Renal cortical epithelial cell (primary cell): Measurements from ENCODE around the gene CLPTM1L. TPM values are rescaled to one million over a fixed set of nuclear protein-coding genes. Genes with fewer than 3 reads are reported as not detected.
"Not testable (repeated sequence)": the region's sequence is repeated elsewhere in the genome, so short reads cannot be mapped to it uniquely, and the experiment has no call there.

Experiments
- DNase-seq: peaks from one replicate; pipeline ENCODE4 v3.0.0-alpha.2; 2011; ENCODE audit warnings: low read depth
- total RNA-seq: library from RNA; depleted of rRNA; stranded (reverse); fragments of >200 nt; gene quantifications from 2 replicates; pipeline ENCODE4 v1.2.3, GENCODE V29; 2014

The CLPTM1L gene
- total RNA-seq, 1 donor from 2014 or later, result 189 TPM

- DNase-seq, result no peak
These were observed 14.8 kb upstream of the CLPTM1L start for GRCh38 chr5:1359713-1360112.

DNA sequence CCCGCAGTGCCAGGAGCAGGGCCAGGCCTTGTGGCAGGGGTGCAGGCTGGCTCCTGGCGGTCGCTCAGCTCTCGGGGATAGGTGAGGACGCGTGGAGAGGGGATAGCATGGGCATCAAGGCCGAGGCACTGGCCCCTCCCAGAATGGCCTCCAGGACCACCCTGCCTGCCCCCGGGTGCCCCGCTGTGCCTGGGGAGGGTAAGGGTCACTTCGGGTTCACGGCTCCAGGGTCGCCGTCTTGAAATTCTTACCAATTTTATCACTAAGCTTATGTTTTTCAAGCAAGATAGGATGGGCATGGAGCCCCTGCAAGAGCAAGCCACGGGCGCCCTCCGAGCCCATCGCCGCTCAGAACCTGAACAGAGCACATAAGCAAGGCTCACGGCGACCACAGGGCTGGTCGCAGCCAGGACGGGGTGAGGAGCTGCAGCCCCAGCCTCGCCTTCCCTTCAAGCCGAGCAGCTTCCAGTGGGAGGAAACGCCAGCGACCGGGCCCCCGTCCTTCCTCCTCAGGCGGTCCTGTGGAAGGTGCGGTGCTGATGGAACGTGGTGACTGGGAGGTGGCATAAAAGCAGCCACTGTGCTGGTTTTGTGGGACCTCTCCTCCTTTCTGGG is 14.2 kb upstream of the CLPTM1L start:
- DNase-seq, result no peak

DNA sequence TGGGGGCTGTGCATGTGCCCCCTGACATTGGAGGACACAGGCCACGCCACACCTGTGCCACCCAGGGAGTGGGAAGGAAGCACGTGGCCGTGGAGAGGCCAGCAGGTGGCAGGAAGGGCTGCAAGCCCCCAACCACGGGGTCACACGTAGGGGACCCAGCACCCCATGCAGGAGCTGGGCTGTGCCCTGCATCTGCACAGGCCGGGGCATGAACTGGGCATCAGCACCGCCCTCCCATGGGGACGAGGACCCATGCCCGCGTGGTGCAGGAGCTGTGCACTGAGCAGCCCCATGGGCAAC is 13.8 kb upstream of the CLPTM1L start:
- DNase-seq, result no peak

GRCh38 chr5:1357946-1358725 is 13.2 kb upstream of the CLPTM1L start:
- DNase-seq, result no peak

DNA sequence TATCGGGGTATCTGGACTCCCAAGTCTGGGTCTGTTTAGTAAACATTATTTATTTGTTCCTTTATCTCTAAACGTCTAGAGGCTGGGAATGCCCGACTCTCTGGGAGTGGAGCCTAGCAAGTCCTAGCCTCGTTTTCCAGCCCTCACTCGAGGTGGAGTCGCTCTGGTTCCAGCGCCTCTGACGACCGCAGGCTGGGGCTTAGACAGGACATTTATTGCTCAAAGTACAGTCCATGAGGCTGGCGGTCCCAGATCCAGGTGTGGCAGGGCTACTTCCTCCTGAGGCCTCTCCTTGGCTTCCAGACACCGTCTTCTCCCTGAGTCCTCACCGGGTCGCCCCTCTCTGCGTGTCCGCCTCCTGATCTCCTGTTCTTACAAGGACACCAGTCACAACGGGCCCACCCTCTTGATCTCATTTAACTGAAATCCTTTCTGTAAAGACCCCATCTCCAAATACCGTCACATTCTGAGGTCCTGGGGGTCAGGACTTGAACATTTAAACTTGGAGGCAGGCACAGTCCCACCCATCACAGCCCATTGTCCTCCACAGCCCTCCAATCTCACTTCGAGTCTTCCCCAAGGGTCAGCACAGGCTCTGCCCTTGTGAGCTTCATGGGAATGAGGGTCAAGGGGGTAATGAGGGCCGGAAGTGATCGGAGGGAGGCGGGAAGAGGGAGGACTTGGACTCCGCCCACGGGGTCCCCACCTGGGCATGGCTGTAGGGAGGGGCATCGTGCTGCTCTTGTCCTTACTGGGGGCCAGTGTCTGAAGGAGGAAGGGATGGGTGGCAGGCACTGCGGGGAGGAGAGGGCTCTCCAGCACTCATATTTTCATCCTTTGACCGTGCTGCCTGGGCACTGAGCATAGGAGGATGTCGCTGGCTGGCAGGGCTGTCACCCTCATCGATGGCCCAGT is 12.2 kb upstream of the CLPTM1L start:
- DNase-seq, result no peak

DNA sequence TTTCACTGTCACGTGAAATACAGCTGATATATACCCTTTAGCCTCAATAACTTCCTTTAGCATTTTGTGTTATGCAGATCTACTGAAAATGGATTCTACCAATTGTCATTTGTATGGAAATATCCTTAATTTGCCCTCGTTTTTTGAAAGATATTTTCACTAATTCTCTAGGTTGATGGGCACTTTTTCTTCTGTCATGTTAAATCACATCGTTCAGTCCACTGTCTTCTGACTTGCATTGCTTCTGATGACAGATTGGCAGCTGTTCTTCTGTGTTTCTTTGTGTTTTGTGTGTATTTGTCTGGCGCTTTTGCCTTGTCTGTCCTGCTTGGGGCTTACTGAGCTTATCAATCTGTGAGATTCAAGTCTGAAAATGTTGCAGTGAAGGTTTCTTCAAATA is 9.7 kb upstream of the CLPTM1L start:
- no peak for DNase-seq

GRCh38 chr5:1352231-1353219 is 7.6 kb upstream of the CLPTM1L start:
- DNase-seq, result no peak

DNA sequence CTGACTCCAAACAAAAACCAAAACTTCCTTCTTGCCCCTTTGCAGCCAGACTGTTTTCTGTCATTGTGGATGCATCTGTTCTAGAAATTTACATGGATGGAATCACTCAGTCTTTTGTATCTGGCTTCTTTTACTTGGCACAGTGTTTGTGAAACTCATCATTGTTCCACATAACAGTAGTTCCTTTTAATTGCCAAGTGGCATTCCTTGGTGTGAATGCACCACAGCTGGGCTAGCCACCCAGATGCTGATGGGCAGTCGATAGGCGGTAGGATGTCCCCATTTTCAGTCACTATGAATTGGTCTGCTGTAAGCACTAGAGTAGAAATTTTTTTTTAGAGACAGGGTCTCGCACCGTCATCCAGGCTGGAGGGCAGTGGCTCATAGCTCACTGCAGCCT is 6.3 kb upstream of the CLPTM1L start:
- no peak for DNase-seq

GRCh38 chr5:1349246-1349645 is 4.3 kb upstream of the CLPTM1L start:
- no peak for DNase-seq

GRCh38 chr5:1348986-1349245 is 4.0 kb upstream of the CLPTM1L start:
- no peak for DNase-seq

DNA sequence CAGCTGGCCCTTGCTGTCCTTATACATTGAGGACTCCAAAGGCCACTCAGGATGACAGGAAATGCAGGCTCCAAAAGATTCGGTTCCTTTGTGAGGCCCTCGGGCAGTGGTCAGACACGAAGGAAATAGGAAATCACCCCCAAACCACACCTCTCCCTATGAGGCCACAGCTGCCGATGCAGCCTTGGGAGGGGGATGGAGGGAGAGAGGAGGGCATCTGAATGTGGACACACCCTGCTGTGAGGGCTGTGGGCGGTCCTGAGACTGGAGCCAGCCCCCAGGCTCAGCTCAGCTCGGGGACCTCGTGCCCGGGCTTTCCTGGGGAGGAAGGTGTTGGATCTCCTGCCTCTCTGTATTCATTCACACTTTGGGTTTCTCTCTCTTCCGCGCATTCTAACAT is 2.7 kb upstream of the CLPTM1L start:
- DNase-seq, result no peak

GRCh38 chr5:1346627-1347440 is 1.9 kb upstream of the CLPTM1L start:
- no peak for DNase-seq

GRCh38 chr5:1345876-1346626 is 1.2 kb upstream of the CLPTM1L start:
- no peak for DNase-seq

- peak; percentile 7 for DNase-seq
These were observed 683 bp downstream of the CLPTM1L start for GRCh38 chr5:1343931-1344901.

DNA sequence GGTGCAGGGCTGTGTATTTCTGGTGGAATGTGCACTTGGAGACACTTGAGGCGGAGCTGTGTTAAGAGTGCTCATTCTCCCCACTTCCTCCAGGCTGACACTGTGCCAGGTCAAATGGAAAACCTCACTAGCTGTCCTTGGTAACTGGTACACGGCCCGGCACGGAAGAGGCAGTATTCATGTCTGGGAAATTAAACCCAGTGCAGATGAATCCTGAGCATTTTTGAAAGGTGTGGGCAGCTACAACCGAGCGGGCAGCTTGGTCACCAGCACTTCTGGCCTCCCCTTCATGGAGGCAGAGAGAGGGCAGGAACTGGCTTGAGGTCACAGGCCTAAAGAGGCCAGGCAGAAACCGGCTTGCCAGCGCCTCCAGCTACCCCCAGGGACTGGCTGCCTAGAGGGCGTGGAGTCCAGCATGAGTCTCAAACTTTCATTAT is 1.6 kb downstream of the CLPTM1L start:
- peak; percentile 82 for DNase-seq

GRCh38 chr5:1342711-1343110 is 2.2 kb downstream of the CLPTM1L start:
- peak; percentile 25 for DNase-seq

DNA sequence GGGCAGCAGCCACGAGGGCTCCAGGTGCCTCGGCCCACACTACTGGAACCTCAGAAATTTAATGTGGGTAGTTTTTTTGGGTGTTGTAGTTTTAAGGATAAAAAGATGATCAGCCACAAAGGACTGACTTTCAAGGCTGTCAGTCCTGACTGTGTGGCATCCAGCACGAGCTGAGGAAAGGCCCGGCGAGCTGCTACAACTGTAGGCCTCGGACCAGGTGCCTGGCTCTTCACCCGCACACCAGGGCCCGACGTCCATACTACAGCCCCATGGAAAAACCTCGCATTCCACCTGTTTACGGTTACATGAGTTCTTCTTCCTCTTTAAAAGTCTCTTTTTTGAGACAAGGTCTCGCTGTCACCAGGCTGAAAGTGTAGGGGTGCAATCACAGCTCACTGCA is 2.6 kb downstream of the CLPTM1L start:
- no peak for DNase-seq

DNA sequence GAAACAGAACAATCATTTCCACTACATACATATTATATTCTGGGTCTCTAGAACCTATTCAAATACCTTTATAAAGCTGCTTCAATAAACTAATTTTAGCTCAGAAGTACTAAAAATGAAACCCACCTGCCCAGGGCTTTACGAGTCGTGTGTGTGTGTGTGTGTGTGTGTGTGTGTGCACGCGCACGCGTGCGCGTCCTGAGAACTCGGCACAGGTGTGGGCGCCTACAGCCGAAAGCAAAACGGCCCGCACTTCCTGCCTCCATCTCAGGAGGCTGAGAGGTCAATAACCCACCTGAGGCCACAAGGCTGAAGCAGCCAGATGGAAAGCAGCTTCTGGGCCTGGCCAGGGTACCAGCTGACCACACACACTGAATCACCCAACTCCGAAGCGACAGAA is 3.0 kb downstream of the CLPTM1L start:
- DNase-seq, result no peak

DNA sequence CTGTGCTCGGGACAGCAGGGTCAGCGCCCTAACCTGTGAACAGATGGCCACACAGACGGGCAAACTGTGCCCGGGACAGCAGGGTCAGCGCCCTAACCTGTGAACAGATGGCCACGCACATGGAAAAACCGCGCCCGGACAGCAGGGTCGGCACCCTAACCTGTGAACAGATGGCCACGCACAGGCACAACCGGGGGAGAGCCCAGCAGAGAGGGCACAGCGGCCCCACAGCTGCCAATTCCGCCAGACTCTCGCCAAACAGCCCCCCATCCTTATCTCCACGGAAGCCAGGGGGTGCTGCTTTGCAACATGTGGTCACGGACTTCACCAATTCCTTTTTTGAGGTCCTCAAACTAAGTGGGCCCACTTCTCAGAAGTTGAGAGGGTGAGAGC is 5.1 kb downstream of the CLPTM1L start:
- DNase-seq, result not testable (repeated sequence)
